DMS153 (cell line): ENCODE data around the gene HES2.
"Not testable (repeated sequence)": the region's sequence is repeated elsewhere in the genome, so short reads cannot be mapped to it uniquely, and the experiment has no call there.

Experiments
- DNase-seq: peaks from one replicate; lab custom pipeline; 2025; lab: John Stamatoyannopoulos, UW

The HES2 gene

DNA sequence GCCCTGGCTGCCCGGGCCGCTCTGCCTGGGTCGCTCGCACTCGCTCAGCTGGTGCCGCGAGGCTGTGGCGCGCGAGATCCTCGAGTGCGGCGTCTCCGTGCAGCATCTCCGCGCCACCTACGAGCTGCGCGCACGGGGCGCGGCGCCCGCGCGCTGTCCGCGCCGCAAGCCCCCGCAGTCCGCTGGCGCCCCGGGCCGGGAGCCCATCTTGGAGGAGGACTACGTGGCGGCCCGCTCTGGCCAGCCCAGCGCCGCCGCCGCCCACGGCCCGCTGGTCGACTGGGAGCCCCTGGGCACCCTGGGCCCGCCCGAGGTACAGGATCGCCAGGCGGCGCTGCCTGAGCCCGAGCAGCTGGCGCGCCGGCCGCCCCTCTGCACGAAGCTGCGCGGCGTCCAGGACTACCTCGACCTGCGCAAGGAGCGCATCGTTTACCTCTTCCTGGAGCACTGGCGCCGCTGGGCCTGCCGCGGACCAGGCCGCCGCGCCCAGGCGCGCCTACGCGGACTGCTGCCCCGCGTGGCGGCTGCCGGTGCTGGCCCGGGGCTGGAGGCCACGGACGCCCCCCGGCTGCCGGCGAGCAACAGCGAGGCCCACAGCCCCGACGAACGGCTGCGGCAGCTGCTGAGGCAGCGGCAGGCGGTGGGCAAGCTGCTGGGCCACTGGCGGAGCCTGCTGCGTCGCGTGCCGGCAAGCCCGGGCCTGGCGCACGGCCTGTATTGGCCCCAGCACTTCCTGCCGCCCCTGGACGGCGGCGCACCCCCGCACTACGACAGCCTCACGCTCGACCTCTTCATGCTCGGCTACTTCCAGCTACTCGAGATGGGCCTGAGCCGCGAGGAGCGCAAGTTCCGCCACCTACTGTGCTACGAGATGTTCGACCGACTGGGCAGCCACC is 35.4 kb upstream of the HES2 start:
- DNase-seq, result no peak

DNA sequence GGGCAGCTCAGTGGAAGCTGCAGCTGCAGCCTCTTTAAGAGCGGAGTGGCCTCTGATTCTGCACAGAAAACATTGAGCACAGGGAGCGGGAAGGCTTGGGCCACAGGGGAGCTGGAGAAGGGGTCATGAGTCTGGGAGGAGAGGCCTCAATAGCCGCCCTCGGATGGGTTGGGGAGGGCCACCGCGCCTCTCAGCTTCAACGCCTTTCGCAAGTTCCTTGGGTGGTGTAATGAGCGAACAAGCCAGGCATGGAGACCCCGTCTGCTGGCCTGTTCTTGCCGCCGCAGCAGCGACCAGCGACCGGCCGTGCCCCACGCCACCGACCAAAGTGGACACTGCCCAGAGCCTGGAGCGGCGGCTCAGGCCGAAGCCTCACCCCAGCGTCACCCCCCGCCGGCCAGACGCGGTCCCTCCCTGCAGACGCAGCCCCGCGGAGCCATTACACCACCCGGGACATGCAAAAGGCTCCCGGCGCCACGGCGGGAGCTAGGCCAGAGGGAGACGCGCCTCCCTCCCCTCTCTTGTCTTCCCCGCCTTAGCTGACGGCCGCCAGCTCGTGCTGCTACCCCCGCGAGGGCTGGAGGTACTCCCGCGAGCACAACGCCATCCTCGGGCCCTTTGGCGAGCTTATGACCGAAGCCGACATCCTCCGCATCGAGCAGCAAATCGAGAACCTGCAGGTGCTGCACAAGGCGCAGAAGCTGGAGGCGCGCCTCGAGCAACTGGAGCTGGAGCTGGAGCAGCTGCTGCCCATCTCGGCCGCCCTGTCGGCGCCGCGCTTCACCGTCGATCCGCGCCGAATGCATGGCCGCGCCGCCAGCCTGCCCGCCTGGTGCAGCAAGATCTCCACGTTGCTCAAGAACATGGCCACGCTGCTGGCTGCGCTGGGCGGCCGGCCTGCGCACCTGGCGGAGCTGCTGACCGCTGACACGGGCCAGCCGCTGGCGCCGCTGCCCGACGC is 34.5 kb upstream of the HES2 start:
- DNase-seq, result not testable (repeated sequence)

DNA sequence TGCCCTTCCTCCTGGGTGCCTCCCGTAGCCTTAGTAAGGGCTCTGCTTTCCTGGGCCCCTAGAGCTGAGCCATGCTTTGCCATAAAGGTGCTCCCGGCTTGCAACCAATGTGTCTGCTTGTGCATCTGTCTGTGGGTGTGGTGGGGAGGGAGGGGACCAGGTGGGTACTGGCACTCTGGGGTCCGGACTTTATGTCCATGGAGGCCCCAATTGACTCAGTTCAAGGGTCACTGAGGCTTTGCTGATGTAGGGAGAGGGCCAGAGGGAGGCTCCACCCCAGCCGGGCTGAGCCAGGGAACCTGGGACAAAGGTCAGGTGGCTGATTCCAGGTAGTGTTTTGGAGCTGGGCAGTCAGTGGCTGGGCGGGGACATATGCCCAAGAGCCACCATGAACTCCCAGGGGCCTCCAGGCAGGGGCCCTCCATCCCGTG is 31.2 kb upstream of the HES2 start:
- no peak for DNase-seq

DNA sequence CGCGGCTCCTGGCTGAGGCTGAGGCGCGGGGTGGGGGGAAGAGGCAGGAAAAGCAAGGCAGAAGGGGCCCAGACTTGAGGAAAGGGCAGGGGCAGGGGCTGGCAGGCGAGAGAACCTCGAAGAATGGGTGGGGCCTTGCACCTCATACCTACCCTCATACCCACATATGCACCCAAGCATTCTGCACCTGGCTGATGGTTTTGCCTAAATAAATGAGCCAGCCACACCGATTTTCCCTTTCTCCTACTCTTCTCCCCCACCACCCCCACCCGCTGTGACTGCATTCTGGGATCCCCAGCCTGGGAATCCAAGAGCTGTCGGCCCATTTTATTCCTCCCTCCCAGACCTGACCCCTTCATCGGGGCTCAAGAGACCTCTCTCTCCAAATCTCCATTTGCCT is 30.8 kb upstream of the HES2 start:
- not testable (repeated sequence) for DNase-seq

DNA sequence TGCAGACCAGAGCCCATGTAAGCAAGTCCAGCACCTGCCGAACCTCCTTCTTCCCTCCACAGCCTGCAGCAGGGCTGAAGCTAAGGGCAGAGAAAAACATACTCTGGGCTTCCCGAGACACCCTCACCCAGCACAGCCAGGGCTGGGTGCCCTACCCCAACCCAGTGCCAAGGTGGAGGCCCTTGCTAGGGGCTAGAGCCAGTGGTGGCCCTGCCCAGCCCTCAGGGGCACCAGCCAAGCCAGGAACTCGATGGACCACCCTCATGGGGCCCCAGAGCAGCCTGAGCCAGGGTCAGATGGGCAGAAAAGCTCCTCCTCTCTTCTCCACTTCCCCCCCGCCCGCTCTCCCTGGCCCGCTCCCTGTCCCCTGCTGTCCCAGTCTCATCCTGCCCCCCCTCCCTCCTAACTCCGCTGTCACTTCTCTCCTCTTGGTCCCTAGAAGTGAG is 30.3 kb upstream of the HES2 start:
- DNase-seq, result no peak

DNA sequence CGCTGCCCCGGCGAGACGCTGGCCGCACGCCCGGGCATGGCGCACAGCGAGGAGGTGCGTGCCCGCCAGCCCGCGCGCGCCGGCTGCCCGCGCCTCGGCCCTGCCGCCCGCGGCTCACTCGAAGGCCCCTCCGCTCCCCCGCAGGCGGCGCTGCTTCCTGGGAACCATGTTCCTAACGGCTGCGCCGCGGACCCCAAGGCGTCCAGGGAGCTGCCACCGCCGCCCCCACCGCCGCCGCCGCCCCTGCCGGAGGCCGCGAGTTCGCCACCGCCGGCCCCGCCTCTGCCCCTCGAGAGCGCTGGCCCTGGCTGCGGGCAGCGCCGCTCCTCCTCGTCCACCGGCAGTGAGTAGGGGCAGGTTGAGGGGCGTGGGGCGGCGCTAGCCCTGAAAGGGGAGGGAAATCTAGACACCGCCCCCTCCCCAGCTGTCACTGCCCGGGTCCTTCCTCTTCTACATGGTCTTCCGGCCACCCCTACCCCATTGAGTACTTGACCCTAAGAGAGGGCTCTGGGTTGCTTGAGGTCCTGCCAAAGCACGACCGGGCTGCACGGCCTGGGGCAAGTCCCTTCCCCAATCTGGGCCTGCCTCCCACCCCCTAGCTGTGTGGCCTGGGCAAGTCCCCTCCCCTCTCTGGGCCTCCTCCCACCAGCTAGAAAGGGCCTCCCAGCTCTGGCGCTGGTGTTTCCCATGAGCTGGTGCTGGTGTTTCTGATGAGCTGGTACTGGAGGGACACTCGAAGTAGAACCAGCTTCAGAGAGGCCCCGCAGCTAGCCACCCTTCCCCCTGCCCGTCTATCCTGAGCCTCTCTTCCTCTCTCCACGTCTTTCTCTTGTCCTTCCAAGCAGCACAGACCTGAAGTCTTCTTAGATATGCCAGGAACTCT is 29.3 kb upstream of the HES2 start:
- DNase-seq, result no peak

DNA sequence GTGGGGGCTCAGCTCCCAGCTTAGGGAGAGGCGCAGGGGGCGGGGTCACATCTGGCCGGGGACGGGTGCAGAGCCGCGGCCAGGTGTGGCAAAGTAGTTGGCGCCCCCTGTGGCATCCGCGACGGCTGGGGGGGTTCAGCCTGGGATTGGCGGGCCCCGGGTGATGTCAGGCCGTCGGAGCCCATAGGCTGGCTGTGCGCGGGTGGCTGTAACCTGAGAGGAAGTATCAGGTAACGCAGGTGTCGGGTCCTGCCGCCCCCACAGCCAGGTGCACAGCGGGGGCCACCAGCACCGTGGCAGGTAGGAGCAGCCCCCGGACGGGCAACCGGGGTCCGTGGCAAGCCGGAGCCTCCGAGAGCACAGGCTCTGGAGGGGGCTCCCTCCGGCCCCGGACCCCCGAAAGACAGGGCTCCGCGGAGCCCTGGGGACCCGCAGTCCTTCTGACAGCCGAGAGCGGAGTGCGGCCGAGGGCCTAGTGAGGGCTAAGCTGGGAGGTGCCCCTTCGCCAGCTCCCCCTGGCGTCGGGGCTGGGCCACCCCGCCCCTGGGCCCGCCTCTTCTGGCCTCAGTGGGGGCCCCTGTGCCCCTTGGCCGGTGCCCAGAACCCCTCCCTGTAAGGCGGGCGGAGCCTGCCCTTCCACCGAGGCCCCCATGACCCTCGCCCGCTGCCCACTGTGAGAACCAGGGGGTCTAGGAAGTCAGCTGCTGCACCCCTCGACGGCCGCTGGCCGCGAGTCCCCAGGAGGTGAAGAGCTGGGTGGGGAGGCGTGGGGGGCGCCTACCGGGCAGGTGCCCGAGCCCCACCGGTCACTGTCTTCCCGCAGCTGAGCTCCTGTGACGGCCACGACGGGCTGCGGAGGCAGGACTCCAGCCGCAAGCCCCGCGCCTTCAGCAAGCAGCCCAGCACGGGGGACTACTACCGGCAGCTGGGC is 28.4 kb upstream of the HES2 start:
- peak; percentile 70 for DNase-seq

DNA sequence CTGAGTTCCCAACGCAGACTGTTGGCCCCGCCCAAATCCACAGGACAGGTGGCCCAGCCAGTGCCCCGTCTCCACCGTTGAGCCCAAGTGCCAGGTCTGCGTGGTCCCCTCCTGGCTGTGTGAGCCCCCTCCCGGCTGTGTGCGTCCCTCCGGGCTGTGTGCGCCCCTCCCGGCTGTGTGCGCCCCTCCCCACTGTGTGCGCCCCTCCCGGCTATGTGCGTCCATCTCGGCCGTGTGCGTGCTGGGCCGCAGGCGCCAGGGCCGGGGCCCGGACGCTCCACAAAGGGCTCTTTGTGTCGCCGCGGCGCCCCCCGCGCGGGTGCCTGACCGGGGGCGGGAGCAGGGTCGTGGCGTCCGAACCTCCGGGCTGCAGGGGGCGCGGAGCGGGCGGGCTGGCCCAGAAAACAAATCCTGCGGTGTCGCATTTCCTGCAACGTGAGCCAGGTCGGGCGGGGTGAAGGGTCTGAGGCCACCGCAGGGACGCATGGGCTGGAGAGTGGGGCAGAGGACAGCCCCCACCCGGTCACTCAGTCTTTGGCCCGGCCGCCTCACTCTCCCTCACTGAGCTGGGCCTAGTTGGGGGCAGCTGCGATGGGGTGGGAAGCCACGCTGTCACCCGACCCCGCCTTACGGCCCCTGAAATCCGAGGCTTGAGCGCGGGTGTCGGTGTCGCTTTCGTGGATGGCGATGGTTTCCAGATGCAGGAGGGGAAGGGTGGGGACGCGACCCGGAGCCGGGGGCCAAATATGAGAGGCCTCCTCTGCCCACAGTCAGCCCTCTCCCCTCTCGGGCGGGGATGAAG is 27.5 kb upstream of the HES2 start:
- no peak for DNase-seq

DNA sequence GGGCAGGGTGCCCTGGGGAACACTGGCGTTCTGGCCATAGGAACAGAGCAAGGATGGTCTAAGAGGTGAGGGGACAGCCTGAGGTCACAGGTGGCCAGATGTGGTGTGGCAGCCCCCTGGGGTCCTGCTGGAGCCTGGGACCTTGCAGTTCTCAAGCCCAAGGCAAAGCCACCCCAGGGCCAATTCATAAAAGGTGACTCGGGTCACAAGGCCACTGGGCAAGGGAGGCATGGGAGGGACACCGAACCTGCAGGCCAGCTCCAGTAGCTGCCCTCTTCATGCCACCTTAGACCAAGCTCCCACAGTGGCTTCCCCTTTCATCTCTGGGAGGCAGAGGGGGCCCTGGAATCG is 26.9 kb upstream of the HES2 start:
- no peak for DNase-seq

DNA sequence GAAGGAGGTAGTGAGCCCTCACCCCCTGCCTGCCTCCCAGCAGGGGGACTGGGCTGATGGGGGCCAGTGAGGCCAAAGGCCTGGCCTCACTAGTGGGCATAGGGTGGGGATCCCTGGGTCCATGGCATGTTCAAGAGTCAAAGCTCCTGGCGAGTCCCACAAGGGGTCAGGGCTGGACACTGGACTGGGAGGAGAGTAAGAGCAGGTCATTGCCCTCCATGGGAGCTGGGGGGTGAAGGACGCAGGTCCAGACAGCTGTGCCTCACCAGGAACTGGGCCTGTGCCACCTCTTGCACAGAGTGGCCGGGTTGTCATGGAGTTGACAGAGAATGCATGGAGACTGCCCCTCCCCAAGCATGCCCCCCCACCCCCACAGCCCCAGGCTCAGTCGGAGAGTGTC is 26.2 kb upstream of the HES2 start:
- DNase-seq, result not testable (repeated sequence)

DNA sequence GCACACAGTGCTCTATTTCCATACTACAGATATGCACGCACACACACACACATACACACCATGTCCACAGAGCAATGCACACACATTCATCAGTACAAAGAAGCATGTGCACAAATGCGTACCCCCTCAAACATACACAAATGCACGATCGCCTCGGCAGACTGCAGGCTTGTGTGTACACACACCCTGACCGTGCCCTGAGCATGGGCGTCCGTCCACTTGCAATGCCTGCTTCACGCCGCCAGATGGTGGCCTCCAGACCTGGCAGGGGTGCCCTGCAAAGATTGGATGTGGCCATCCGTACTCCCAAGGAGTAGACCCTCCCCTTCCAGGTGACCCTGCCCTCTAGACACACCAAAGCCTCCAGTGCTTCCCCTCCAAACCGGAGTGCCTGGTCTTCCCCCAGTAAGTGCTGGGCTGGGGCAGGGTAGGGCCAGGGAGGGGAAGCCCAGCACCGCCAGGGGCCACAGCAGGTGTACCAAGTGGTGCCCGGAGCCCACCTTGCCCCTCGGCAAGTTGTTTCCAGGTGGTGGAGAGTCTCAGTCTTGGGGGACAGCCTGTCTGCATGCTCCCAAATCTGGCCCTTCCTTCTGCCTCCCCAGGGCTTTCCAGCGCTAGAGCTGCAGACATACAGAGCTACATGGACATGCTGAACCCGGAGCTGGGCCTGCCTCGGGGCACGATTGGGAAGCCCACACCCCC is 25.5 kb upstream of the HES2 start:
- DNase-seq, result peak; percentile 16

DNA sequence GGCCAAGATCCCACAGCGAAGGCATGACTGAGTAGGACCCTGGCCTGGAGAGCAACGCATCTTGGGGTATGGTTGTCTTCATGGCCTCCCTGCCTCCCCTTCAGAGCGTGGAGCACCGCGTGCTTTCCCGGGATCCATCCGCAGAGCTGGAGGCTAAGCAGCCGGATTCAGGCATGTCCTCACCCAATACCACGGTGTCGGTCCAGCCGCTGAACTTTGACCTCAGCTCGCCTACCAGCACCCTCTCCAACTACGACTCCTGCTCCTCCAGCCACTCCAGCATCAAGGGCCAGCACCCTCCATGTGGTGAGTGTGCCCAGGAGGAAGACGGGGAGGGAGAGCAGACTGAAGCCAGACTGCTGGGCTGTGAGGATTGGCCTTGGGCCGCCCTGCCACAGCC is 24.7 kb upstream of the HES2 start:
- DNase-seq, result no peak

DNA sequence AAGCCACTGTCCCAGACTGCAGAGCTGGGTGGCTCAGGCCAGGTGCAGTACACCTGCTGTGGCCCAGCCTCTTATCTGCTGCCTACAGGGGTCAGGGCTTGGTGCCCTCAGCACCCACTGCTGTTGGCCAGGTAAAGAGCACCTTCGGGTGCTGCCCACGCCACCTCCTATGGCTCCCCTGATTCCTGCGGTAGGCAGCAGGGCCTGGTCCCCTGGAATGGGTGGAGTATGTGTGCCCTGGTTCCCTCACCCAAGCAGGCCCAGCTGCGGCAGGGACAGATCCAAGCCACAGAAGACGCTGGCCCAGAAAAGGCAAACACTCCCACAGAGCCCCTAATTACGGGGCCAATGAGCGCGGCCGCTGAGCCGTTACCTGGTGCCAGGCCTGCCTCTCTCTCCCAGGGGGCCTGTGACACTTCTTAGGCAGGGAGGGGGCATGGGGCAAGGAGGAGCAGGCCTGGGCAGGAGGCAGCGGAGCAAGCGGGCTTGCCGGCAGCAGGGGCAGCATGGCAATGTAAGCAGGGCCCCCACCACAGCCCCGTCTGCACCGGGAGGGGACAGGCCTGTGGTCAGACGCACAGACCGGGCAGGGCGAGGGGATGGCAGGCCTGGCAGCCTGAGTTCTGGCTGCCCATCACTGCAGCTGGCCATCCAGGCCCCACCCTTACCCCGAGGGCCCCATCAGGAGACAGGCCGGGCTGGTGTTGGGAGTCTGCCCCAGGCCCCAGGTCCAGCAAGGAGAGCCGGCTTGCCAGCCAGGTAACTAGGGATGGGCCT is 23.8 kb upstream of the HES2 start:
- no peak for DNase-seq

DNA sequence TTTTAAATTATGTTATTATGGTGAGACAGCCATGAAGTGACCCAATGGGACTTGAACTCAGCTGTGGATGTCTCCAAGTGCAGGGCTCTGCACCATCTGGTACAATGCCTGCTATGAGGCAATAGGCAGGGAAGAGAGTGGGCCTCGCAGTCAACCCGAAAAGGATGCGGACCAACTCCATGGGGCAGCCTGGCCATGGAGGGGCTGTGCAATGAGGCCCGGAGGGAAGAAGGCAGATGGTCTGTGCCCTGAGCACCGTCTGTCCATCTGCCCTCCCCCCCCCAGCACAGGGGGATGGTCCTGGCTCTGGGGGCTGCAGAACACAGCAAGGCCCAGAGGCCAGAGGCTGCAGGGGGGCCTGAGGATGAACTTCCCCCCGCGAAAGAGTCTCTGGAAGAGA is 21.9 kb upstream of the HES2 start:
- no peak for DNase-seq

DNA sequence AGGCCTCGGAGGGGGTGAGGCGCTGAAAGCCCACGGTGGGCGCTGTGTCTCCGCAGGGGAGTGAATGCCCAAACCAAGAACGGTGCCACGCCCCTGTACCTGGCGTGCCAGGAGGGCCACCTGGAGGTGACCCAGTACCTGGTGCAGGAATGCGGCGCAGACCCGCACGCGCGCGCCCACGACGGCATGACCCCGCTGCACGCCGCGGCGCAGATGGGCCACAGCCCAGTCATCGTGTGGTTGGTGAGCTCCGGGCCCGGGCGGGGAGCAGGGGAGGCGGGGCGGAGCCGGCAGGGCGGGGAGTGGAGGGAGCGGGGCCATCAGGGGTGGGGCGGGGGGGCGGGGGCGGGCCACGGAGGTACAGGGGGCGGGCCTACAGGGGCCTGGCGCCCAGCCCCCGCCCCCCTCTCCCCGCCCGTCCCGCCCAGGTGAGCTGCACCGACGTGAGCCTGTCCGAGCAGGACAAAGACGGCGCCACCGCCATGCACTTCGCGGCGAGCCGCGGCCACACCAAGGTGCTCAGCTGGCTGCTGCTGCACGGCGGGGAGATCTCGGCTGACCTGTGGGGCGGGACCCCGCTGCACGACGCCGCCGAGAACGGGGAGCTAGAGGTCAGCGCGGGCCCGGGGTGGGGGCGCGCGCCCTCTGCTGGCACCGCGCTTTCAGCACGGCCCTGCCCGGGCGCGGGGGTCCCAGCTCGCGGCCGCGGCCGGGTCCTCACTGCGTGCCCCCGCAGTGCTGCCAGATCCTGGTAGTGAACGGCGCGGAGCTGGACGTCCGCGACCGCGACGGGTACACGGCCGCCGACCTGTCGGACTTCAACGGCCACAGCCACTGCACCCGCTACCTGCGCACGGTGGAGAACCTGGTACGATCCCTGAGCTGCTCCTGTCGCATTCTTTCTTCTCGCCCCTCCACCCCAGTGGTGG is 20.7 kb upstream of the HES2 start:
- no peak for DNase-seq

DNA sequence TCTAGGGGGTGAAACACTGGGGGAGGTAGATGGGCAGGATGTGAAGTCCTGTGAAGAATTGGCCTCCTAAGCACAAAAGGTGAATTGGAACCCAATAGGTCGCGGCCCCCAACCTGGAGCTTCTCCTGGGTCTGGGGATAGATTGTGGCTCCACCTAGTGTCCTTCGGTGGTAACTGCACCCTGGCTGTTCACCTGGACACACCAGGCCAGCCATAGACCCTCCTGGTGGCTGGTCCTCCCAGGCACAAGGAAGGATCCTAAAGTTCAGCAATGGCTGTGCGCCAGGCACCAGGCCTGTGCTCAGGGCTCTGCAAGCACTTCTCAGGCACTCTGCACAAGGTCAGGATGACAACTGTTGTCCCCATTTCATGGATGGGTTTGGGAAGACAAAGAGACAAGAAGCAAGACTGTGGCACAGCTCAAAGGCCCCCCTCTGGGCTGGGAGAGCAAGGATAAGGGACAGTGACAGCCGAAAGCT is 18.4 kb upstream of the HES2 start:
- peak; percentile 40 for DNase-seq

DNA sequence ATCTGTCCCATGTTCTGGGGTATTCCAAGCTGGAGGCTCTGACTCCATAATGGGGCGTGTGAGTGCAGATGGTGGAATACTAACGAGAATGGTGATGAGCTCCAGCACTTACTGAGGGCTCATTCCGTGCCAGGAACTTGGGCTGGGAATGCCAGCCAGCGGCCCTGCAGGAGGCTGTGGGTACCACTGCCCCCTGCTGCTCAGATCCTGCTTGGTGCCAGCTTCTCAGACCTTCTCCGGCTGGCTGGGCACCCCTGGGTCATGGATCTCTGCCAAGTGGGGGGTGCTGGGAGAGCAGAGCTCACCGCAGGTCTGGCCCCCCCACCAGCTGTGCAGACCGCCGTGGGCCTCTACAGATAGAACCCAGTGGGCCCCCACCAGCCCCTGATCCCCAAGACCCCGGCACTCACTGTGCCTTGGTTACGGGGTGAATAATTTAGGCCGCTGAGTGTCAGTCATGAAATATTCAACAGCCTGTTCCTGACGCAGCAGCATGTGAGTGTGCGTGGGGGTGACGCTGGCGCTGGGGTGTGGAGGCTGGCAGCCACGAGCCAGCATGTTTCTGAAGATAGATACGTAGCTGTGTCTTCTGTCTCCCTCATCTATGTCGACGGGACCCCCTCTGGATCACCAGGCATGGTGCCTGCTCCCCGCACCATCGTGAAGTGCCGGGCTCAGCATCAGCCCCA is 17.4 kb upstream of the HES2 start:
- peak; percentile 35 for DNase-seq
